RWPE1 (cell line): ENCODE results near the gene MCCC1.

Experiments used
- CTCF ChIA-PET: fragments of 350-600 bp; sonication (Branson Sonifier 250); formaldehyde crosslinking; extraction: SDS; loops from one replicate; lab custom pipeline; 2021; lab: Yijun Ruan, JAX
- POLR2A ChIA-PET: fragments of 400-600 bp; formaldehyde crosslinking; extraction: SDS; loops from one replicate; lab custom pipeline; 2020; ENCODE audit warnings: antibody characterized with exemption; ENCODE audit not compliant: low non-redundant PET; lab: Yijun Ruan, JAX
- DNase-seq: peaks from one replicate; pipeline ENCODE4 v3.0.0; 2012; ENCODE audit warnings: low spot score
- H3K27ac ChIP-seq: fragments of 450-650 bp; 2 replicates; pipeline ENCODE4 v1.5.1; 2017
- CTCF ChIP-seq: fragments of 450-650 bp; conservative IDR thresholded peaks from 2 replicates; pipeline ENCODE4 v1.5.1; 2017; ENCODE audit warnings: low read depth, mild to moderate bottlenecking

The MCCC1 gene

GRCh38 chr3:183094711-183095110 is 4.6 kb downstream of the MCCC1 start:
- ChIA-PET POLR2A (no interaction called here), CTCF (no interaction called here)
- peak; percentile 58 for DNase-seq
- no peak for TF ChIP-seq CTCF
- H3K27ac ChIP-seq = no peak overlapping the region

- CTCF ChIA-PET = no interaction called here
- DNase-seq = no peak
- TF ChIP-seq CTCF = no peak
- POLR2A ChIA-PET = no interaction called here
- H3K27ac ChIP-seq = no peak overlapping the region
These were observed 7.0 kb downstream of the MCCC1 start for GRCh38 chr3:183092256-183092655.

GRCh38 chr3:183087184-183087583 is 12.1 kb downstream of the MCCC1 start:
- TF ChIP-seq CTCF = no peak
- ChIA-PET CTCF (no interaction called here), POLR2A (no interaction called here)
- no peak for DNase-seq
- no peak overlapping the region for H3K27ac ChIP-seq

GRCh38 chr3:183085634-183086390 is 13.5 kb downstream of the MCCC1 start:
- H3K27ac ChIP-seq = no peak overlapping the region
- POLR2A ChIA-PET = no interaction called here
- no peak for DNase-seq
- CTCF ChIA-PET = interaction anchor here (0.6 to 1.0 kb wide), 4 partner anchors 16 to 1142 kb away, joined by 3 to 13 read pairs (median 4); no protein-coding TSS in a partner anchor
- no peak for TF ChIP-seq CTCF

- POLR2A ChIA-PET = no interaction called here
- H3K27ac ChIP-seq = no peak overlapping the region
- CTCF ChIA-PET = no interaction called here
- no peak for DNase-seq
- TF ChIP-seq CTCF = no peak
These were observed 16.9 kb downstream of the MCCC1 start for GRCh38 chr3:183082355-183082915.

- TF ChIP-seq CTCF = no peak
- POLR2A ChIA-PET = no interaction called here
- peak overlapping the region; percentile 42; the same call in 1 of the 2 replicates for H3K27ac ChIP-seq
- DNase-seq = no peak
- CTCF ChIA-PET = no interaction called here
These were observed 17.7 kb downstream of the MCCC1 start for GRCh38 chr3:183081459-183082183.
